Upper lobe of left lung (tissue), 6 donors: ENCODE results near the gene MYO1H. TPM values are rescaled to one million over a fixed set of nuclear protein-coding genes. Genes with fewer than 3 reads are reported as not detected.
"Not testable (repeated sequence)": the region's sequence is repeated elsewhere in the genome, so short reads cannot be mapped to it uniquely, and the experiment has no call there.

Experiments used
- ATAC-seq, 2 donors: fragments of 200-7000 bp; cut with Tn5 transposase; one replicate each; pipeline ENCODE4 v1.9.1; 2022; ENCODE audit warnings: mild to moderate bottlenecking in 2 of 2, moderate library complexity in 2 of 2; ENCODE audit not compliant: low FRiP score in 2 of 2
- DNase-seq, 2 donors: peaks; one replicate each; pipeline ENCODE4 v3.0.0-alpha.2; 2019 to 2020
- H3K27ac ChIP-seq, 4 donors: fragments of 200-600 bp; sonication (generic); one replicate each; pipeline ENCODE4 v1.5.1; 2016 to 2019
- H3K27me3 ChIP-seq, 4 donors: fragments of 200-600 bp; sonication (generic); one replicate each; pipeline ENCODE4 v1.5.1; 2017 to 2019
- H3K36me3 ChIP-seq, 4 donors: fragments of 200-600 bp; sonication (generic); one replicate each; pipeline ENCODE4 v1.5.1; 2016 to 2019
- H3K4me1 ChIP-seq, 4 donors: fragments of 200-600 bp; sonication (generic); one replicate each; pipeline ENCODE4 v1.5.1; 2018 to 2019
- H3K4me3 ChIP-seq, 4 donors: fragments of 200-600 bp; sonication (generic); one replicate each; pipeline ENCODE4 v1.5.1; 2017 to 2019; ENCODE audit warnings: mild to moderate bottlenecking in 2 of 4, moderate library complexity in 1 of 4
- H3K9me3 ChIP-seq, 4 donors: fragments of 200-600 bp; sonication (generic); one replicate each; pipeline ENCODE4 v1.5.1; 2018 to 2019
- EP300 ChIP-seq, 4 donors: sonication (generic); formaldehyde crosslinking; IDR thresholded peaks; one replicate each; pipeline ENCODE4 v1.5.1; 2017; ENCODE audit warnings: antibody characterized with exemption in 4 of 4, control low read depth in 2 of 4
- POLR2A ChIP-seq, 4 donors: fragments of 450-650 bp; IDR thresholded peaks; one replicate each; pipeline ENCODE4 v1.5.1; 2016 to 2017; ENCODE audit warnings: antibody characterized with exemption in 4 of 4, mild to moderate bottlenecking in 2 of 4
- POLR2AphosphoS5 ChIP-seq, 2 donors: sonication (generic); formaldehyde crosslinking; IDR thresholded peaks; one replicate each; pipeline ENCODE4 v1.5.1; 2017; ENCODE audit warnings: antibody characterized with exemption in 2 of 2
- WGBS, 2 donors: methylation state at CpG; one replicate each; pipeline ENCODE4 v1.1.5; 2017 to 2018; 5-methylcytosine and 5-hydroxymethylcytosine counted together
- total RNA-seq, 6 donors: library from RNA; depleted of rRNA in 4 of 6; stranded (reverse); fragments of >200 nt in 4 of 6; gene quantifications; one replicate each; pipeline versions ENCODE4 v1.1.0 to v1.2.1, GENCODE V29; 2016 to 2021
- TF ChIP-seq, protein P1 (sequence below), 6 experiments: fragments of 450-650 bp in 4 of 6; fragments of 200-600 bp in 2 of 6; sonication (generic) in 2 of 6; IDR thresholded peaks; one replicate each; pipeline ENCODE4 v1.5.1; 2016 to 2019; ENCODE audit warnings: antibody characterized with exemption in 6 of 6
- donor health status: DM: no; HTN: no; CAD: no; lungs with moderate emphysema.
- donor health status: DM: no; HTN: yes; CAD: no; lungs with severe emphysema.

MYO1H gene
- total RNA-seq, 6 donors from 2014 or later: 0.17 to 0.51 (median 0.46) TPM; not detected in 3

DNA sequence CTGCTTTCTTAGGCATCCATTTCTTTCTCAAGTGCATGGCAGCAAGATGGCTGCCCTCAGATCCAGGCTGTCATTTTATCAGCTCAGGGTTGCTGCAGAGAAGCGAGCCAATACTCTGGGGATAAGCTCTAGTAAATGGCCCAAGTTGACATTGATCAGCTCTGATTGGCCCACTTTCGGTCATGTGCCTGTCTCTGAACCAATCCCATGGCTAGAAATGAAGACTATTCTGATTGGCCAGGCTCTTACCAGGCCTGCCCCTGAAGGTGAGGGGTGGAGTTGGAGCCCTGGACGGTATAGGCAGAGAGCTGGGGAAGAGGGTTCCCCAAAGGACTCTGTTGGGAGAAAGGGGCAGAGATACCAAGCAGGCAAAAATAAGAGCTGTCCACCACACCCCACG is 41.4 kb downstream of the MYO1H start:
- 79 to 81% methylated on average over 4 of the region's 4 CpGs for WGBS, 2 donors
- TF ChIP-seq POLR2A (IDR thresholded peaks at IDR 0.05) (no peak), POLR2AphosphoS5 (IDR thresholded peaks at IDR 0.05) (no peak), EP300 (IDR thresholded peaks at IDR 0.05) (no peak)
- TF ChIP-seq, protein P1, sequence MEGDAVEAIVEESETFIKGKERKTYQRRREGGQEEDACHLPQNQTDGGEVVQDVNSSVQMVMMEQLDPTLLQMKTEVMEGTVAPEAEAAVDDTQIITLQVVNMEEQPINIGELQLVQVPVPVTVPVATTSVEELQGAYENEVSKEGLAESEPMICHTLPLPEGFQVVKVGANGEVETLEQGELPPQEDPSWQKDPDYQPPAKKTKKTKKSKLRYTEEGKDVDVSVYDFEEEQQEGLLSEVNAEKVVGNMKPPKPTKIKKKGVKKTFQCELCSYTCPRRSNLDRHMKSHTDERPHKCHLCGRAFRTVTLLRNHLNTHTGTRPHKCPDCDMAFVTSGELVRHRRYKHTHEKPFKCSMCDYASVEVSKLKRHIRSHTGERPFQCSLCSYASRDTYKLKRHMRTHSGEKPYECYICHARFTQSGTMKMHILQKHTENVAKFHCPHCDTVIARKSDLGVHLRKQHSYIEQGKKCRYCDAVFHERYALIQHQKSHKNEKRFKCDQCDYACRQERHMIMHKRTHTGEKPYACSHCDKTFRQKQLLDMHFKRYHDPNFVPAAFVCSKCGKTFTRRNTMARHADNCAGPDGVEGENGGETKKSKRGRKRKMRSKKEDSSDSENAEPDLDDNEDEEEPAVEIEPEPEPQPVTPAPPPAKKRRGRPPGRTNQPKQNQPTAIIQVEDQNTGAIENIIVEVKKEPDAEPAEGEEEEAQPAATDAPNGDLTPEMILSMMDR (IDR thresholded peaks at IDR 0.05): no peak
- Histone ChIP-seq H3K36me3 (no peaks in the 10 kb centered on the region), H3K27me3 (no peaks in the 10 kb centered on the region), H3K4me1 (peaks cover 0 to 11% (median 6%) of the 10 kb centered on the region in 4 donors), H3K27ac (no peak overlapping the region), H3K4me3 (no peak overlapping the region), H3K9me3 (no peaks in the 10 kb centered on the region)
- ATAC-seq (no peak), DNase-seq (no peak)

DNA sequence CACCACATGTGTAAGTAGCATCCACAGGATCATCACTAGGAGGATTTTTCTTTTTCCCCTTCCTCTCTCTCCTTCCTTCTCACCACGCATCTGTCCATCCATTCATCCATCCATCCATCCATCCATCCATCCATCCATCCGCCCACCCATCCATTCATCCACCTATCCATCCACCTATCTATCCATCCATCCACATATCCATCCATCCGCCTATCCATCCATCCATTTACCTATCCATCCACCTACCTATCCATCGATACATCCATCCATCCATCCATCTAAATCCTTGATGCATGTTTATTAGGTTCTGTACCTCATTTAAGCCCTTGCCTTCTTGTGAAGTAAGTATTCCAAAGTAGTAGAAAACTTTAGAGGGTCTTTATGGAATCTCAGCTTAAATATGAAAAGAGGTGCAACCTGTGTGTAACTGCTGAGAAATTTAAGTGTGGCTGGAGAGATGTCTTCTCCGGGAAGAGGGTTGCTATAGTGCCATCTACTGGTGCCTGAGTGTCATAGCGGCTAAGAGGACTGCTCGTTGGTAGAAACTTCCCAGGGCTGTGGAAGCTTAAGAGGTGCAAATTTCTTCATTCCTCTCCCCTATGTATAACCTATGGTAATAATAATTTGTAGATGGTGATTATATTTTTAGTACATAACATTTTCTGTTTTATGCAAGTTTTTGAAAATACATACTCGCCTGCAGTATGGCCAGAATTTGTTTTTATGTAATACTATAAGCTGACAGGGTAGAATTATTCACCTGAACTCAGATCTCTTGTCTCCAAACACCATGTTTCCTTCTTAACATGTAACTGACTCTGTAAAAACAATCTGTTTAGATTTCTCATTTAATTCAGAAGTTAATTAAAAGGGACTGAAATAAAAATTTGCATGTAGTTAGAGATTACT is 46.0 kb downstream of the MYO1H start:
- Histone ChIP-seq H3K4me3 (no peak overlapping the region), H3K36me3 (no peaks in the 10 kb centered on the region), H3K4me1 (no peaks in the 10 kb centered on the region), H3K27ac (no peak overlapping the region), H3K27me3 (no peaks in the 10 kb centered on the region), H3K9me3 (no peaks in the 10 kb centered on the region)
- TF ChIP-seq POLR2AphosphoS5 (IDR thresholded peaks at IDR 0.05) (no peak), EP300 (IDR thresholded peaks at IDR 0.05) (no peak), POLR2A (IDR thresholded peaks at IDR 0.05) (no peak)
- TF ChIP-seq, protein P1 (IDR thresholded peaks at IDR 0.05): peak; percentile 37 to 79 (median 58)
- 42 to 43% methylated on average over 8 of the region's 8 CpGs for WGBS, 2 donors
- DNase-seq: peak in 1 of 2 donors; percentile 38
- peak; percentile 74 to 87 for ATAC-seq

DNA sequence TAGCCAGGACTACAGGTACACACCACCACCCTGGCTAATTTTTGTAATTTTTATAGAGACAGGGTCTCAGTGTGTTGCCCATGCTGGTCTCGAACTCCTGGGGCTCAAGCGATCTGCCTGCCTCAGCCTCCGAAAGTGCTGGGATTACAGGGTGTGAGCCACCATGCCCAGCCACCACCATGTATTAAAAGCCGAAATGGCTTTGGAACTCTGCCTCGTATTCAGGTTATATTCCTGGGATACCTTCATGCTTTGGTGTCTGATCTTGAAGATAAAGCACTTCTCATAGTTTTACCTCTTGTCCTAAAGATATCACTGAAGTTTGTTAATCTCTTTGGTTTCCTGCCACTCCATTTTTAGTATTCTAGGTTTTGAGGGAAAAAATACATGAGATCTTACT is 47.2 kb downstream of the MYO1H start:
- WGBS, 2 donors: 71 to 83% methylated on average over 3 to 5 of the region's 5 CpGs
- TF ChIP-seq EP300 (IDR thresholded peaks at IDR 0.05) (no peak), POLR2A (IDR thresholded peaks at IDR 0.05) (no peak), POLR2AphosphoS5 (IDR thresholded peaks at IDR 0.05) (no peak)
- TF ChIP-seq, protein P1 (IDR thresholded peaks at IDR 0.05): no peak
- no peak for DNase-seq
- no peaks in the 10 kb centered on the region for H3K9me3 ChIP-seq
- H3K27ac ChIP-seq: no peak overlapping the region
- no peak overlapping the region for H3K4me3 ChIP-seq
- ATAC-seq: no peak
- no peaks in the 10 kb centered on the region for H3K27me3 ChIP-seq
- H3K36me3 ChIP-seq: no peaks in the 10 kb centered on the region
- H3K4me1 ChIP-seq: no peaks in the 10 kb centered on the region

DNA sequence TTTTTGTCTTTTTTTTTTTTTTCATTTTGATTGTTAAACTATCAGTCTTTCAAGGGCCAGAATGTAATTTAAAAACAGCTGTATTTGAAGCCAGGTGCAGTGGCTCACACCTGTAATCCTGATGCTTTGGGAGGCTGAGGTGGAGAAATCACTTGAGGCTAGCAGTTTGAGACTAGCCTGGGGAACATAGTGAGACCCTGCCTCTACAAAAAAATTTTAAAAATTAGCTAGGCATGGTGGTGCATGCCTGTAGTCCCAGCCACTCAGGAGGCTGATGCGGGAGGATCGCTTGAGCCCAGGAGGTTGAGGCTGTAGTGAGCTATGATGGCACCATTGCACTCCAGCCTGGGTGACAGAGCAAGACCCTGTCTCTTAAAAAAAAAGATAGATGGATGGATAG is 57.1 kb downstream of the MYO1H start:
- 93 to 100% methylated on average over 2 of the region's 2 CpGs for WGBS, 2 donors
- not testable (repeated sequence) for H3K4me1 ChIP-seq, H3K27ac ChIP-seq, H3K27me3 ChIP-seq, H3K4me3 ChIP-seq, H3K36me3 ChIP-seq, DNase-seq, H3K9me3 ChIP-seq, ATAC-seq

DNA sequence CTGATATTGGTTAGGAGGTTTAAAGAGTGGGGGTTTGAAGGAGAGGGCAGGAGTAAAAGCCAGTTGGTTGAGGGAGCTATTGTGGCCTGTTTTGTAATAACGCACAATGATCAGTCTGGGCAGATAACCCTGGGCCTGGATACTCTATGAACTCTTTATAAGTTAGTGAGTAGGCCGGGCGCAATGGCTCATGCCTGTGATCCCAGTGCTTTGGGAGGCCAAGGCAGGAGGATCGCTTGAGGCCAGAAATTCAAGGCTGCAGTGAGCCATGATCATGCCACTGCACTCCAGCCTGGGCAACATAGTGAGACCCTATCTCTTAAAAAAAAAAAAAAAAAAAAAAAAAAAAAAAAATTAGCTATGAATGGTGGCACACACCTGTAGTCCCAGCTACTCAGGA is 58.4 kb downstream of the MYO1H start:
- not testable (repeated sequence) for DNase-seq, H3K4me3 ChIP-seq, H3K27ac ChIP-seq, ATAC-seq, H3K36me3 ChIP-seq, H3K27me3 ChIP-seq, H3K4me1 ChIP-seq, H3K9me3 ChIP-seq
- 90 to 94% methylated on average over 2 to 4 of the region's 4 CpGs for WGBS, 2 donors
